ENCODE data around the gene LRP2. TPM values are rescaled to one million over a fixed set of nuclear protein-coding genes. Genes with fewer than 3 reads are reported as not detected.

The LRP2 gene
- total and polyA plus RNA-seq, 8 donors = 0.06 to 0.08 TPM; not detected in 6

DNA sequence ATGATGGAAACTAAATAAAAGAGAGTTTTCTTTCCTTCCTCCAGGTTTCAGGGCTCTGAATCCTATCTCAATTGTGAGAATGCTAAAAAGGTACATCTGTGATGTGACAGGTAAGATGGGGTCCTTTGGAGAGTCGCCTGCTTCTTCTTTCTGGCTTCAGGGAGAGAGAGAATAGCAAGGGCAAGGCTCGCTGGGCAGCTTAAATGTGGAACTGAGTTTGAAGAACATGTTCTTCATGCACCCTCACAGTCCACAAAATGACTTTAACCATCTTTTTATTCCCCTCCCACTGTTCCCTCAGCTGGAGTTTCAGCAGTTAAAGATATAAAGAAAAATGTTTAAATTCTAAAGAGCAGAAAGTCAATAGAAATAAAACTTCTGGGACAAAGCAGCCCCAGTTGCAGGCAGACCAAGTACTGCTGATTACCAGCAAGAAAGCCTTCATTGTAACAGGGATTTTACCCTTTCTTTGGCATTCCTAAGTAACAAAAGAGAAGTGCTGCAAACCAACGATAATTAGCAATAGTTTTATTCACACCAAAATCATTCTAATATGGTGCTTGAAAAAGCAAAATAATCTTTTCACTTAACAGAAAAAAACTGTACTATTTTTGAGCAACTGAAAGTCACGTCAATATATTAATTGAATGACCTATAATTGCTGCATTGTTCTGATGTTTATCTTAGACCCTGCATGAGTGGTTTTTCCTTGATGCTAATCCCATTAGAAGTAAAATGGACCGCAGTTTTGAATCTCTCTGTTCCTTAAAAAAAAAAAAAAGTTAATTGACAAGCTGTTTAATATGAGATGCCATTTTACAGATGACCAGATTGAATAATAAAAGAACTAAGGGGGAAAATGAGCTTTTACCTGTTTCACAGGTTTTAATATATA lies 61.5 kb downstream of the LRP2 start:
- ATAC-seq = no peak
- Histone ChIP-seq H3K27ac (no peak overlapping the region), H3K27me3 (peaks cover 0 to 4% (median 0%) of the 10 kb centered on the region in 4 donors), H3K36me3 (no peaks in the 10 kb centered on the region), H3K4me1 (no peaks in the 10 kb centered on the region), H3K4me3 (no peak overlapping the region), H3K9me3 (no peaks in the 10 kb centered on the region)
- TF ChIP-seq, protein P1, sequence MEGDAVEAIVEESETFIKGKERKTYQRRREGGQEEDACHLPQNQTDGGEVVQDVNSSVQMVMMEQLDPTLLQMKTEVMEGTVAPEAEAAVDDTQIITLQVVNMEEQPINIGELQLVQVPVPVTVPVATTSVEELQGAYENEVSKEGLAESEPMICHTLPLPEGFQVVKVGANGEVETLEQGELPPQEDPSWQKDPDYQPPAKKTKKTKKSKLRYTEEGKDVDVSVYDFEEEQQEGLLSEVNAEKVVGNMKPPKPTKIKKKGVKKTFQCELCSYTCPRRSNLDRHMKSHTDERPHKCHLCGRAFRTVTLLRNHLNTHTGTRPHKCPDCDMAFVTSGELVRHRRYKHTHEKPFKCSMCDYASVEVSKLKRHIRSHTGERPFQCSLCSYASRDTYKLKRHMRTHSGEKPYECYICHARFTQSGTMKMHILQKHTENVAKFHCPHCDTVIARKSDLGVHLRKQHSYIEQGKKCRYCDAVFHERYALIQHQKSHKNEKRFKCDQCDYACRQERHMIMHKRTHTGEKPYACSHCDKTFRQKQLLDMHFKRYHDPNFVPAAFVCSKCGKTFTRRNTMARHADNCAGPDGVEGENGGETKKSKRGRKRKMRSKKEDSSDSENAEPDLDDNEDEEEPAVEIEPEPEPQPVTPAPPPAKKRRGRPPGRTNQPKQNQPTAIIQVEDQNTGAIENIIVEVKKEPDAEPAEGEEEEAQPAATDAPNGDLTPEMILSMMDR (IDR thresholded peaks at IDR 0.05) = no peak
- intact Hi-C loops (cut with DNase I) = no loop called here
- DNase-seq = no peak
- 13 to 24% methylated on average over 5 of the region's 5 CpGs for WGBS, 2 donors
- no peak for FAIRE-seq

DNA sequence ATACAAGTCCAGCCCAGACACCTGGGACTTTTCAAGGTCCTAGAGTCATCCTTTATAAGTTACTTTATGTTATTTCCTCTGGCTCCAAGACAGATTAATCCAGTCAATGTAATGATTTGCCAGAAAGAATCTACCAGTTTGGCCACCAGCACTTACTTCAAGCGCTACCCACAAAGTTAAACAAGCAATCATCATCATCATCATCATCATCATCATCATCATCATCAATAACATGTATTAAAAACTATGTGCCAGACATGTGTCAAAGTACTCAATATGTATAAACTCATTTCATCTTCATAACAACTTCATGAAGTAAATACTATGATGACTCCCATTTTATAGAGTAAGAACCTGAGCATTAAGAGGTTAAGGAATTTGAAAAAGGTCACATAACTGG lies 64.3 kb downstream of the LRP2 start:
- intact Hi-C loops (cut with DNase I) = no loop called here
- Histone ChIP-seq H3K9me3 (no peaks in the 10 kb centered on the region), H3K4me3 (no peak overlapping the region), H3K27me3 (peaks cover 0 to 4% (median 0%) of the 10 kb centered on the region in 4 donors), H3K27ac (no peak overlapping the region), H3K36me3 (no peaks in the 10 kb centered on the region), H3K4me1 (no peaks in the 10 kb centered on the region)
- ATAC-seq = no peak
- FAIRE-seq = no peak
- 80 to 87% methylated on average over 1 of the region's 1 CpG for WGBS, 2 donors
- DNase-seq = no peak
- TF ChIP-seq, protein P1 (IDR thresholded peaks at IDR 0.05) = no peak

DNA sequence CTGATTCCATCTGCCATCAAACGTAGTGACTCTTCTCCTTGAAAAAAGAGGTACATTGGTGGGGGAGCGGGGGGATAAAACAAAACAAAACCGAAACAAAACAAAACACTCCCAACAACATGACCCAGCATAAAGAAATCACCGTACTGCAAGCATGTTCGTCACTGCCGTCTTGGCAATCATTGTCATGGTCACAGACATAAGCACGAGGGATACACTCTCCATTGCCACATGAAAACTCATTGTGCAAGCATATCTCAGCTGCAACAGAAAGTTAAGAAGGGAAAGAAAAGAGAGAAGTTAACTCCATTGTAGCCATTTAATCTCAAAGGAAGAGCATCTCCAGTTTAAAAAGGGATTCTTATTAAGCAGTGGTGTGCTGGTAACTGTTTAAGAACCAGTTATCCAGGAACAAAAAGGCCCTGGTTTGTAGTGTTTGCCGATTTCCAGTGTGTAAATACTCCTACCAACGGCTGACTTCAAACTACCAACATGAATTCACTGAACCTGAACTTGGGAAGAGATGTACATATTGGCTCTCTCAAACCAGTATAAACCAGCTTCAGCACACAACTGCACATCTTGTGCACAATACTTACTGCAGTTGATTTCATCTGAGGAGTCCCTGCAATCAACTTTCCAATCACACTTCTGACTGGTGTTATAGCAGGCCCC lies 68.2 kb downstream of the LRP2 start:
- WGBS, 2 donors = 58 to 64% methylated on average over 9 of the region's 9 CpGs
- no peak for ATAC-seq
- H3K36me3 ChIP-seq = no peaks in the 10 kb centered on the region
- H3K9me3 ChIP-seq = no peaks in the 10 kb centered on the region
- no peak overlapping the region for H3K27ac ChIP-seq
- H3K27me3 ChIP-seq = peaks cover 0 to 4% (median 0%) of the 10 kb centered on the region in 4 donors
- no peak for DNase-seq
- H3K4me1 ChIP-seq = no peaks in the 10 kb centered on the region
- intact Hi-C loops (cut with DNase I) = no loop called here
- no peak for FAIRE-seq
- TF ChIP-seq, protein P1 (IDR thresholded peaks at IDR 0.05) = no peak
- no peak overlapping the region for H3K4me3 ChIP-seq

DNA sequence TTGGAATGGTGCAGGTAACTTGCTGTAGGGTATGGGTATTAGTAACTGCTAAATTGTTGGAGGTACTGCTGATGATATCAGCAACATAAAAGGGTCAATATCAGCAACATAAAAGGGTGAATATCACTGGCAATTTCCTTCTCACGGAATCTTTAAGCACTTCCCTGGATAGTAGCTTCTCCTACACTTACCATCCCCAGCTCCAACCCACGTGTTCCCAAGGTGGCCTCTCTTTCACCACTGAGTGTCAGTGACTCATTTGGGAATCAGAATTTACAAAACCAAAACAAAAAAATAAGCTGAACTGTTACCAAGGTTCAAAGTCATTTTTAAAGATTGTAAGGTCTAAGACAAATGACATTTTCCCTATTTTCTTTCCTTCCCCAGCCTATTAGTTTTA lies 70.8 kb downstream of the LRP2 start:
- H3K9me3 ChIP-seq = no peaks in the 10 kb centered on the region
- ATAC-seq = no peak
- FAIRE-seq = no peak
- H3K4me1 ChIP-seq = no peaks in the 10 kb centered on the region
- TF ChIP-seq, protein P1 (IDR thresholded peaks at IDR 0.05) = no peak
- no peaks in the 10 kb centered on the region for H3K27me3 ChIP-seq
- no peaks in the 10 kb centered on the region for H3K36me3 ChIP-seq
- no peak overlapping the region for H3K4me3 ChIP-seq
- DNase-seq = no peak
- 43 to 53% methylated on average over 2 of the region's 2 CpGs for WGBS, 2 donors
- no peak overlapping the region for H3K27ac ChIP-seq
- intact Hi-C loops (cut with DNase I) = no loop called here

Data from pancreas (tissue), 10 donors.